GM12892 (cell line): Measurements from ENCODE around the gene ABLIM2.

ENCODE experiments used
- POLR2A ChIP-seq: IDR thresholded peaks from 2 replicates; pipeline ENCODE4 v1.6.1; 2011; ENCODE audit warnings: low read depth, low read length, control low read depth
- POLR2AphosphoS5 ChIP-seq: IDR thresholded peaks from 2 replicates; pipeline ENCODE4 v1.6.1; 2011; ENCODE audit warnings: low read depth, low read length, control low read depth
- TAF1 ChIP-seq: IDR thresholded peaks from 2 replicates; pipeline ENCODE4 v1.6.1; 2011; ENCODE audit warnings: low read depth, mild to moderate bottlenecking, control low read depth, low read length, borderline replicate concordance

GRCh38 chr4:8090312-8090711 is 68.3 kb downstream of the ABLIM2 start:
- no peak for TF ChIP-seq POLR2A
- no peak for TF ChIP-seq POLR2AphosphoS5
- TF ChIP-seq TAF1, result no peak
